ENCODE data around the gene ZNF326.

The ZNF326 gene

DNA sequence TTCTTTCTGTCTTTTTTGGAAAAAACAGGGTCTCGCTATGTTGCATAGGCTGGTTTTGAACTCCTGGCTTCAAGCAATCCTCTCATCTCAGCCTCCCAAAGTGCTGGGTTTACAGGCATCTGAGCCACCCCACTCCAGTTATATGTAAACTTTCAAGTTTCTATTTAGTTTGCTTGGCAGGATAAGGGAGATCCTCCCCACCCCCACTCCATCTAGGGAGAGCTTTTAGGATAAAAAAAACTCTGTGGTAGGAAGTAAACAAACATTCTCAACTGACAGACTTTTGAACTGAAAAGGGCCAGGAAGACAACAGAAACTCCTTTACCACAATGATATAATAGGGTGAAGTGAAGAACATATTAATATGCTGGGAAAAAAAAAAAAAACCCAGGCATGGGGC lies 41.0 kb upstream of the ZNF326 start:
- Histone ChIP-seq H3K4me3 (ENCODE audit: low read length) (no peak overlapping the region), H3K9me3 (ENCODE audit: control insufficient read depth, low read length) (no peaks in the 10 kb centered on the region), H3K9ac (ENCODE audit: low read length) (no peak overlapping the region), H3K4me1 (ENCODE audit: control insufficient read depth, insufficient read depth, low read length) (peaks cover 12% of the 10 kb centered on the region), H3K36me3 (ENCODE audit: control insufficient read depth, insufficient read depth, low read length, severe bottlenecking) (no peaks in the 10 kb centered on the region), H3K27me3 (replicated peaks; ENCODE audit: control insufficient read depth, insufficient read depth, low read length) (no peaks in the 10 kb centered on the region)
- DNase-seq (ENCODE audit: low read depth), result no peak

DNA sequence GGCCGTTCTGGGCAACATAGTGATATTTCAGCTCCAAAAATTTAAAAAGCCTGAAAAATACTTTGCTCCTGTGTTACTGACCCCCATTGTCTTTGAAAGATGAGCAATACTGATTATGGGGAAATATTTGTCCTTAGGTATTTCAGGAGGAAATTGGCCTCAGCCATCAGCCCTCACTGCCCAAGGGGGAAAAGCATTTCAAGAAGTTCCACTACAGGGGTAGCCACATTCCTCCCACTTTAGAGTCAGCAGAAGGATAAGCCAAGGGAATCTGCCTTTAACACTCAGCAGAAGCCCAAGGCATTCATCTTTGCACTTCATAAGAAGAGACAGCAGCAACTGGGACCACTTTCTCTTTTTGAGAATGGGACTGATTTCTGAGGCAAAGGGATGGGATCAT lies 40.5 kb upstream of the ZNF326 start:
- DNase-seq (ENCODE audit: low read depth), result no peak
- Histone ChIP-seq H3K27me3 (replicated peaks; ENCODE audit: control insufficient read depth, insufficient read depth, low read length) (no peaks in the 10 kb centered on the region), H3K4me1 (ENCODE audit: control insufficient read depth, insufficient read depth, low read length) (peaks cover 12% of the 10 kb centered on the region), H3K36me3 (ENCODE audit: control insufficient read depth, insufficient read depth, low read length, severe bottlenecking) (no peaks in the 10 kb centered on the region), H3K9ac (ENCODE audit: low read length) (no peak overlapping the region), H3K9me3 (ENCODE audit: control insufficient read depth, low read length) (peaks cover 3% of the 10 kb centered on the region), H3K4me3 (ENCODE audit: low read length) (no peak overlapping the region)

DNA sequence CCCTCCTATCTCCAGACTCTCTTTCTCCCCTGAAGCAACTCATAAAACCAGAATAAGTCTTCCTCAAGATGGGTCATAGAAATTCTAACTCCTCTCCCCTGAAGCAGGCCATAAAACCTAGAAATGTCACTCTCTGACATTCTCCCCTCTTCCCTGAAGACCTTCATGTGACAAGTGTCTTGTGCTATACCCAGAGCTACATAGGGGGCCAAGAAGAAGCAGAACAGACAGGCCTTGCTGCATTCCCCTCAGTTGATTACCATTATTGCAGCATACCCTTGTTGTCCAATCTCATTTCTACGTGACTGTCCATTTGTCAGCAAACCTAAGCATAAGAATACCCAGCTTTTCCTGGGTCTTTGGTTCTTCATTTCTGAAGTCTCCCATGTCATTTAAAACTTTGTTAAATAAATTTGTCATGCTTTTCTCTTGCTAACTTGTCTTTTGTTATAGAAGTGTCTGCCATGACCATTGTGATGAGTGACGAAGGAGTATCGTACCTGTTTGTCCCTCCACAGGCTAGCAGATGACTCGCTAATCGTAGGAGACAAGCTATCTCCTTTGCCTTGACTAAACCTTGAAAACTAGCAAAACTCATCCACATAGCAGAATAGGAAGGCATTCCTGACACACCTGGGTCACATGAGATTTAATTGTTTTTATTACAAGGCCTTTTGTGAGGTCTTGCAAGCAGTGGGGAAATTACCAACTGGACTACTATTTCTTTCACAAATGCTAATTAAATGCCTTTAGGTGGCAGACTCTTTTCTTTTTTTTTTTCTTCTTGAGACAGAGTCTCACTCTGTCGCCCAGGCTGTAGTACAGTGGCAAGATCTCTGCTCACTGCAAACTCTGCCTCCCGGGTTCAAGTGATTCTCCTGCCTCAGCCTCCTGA lies 39.4 kb upstream of the ZNF326 start:
- no peaks in the 10 kb centered on the region for H3K36me3 ChIP-seq (ENCODE audit: control insufficient read depth, insufficient read depth, low read length, severe bottlenecking)
- no peaks in the 10 kb centered on the region for H3K27me3 ChIP-seq (replicated peaks; ENCODE audit: control insufficient read depth, insufficient read depth, low read length)
- H3K4me3 ChIP-seq (ENCODE audit: low read length), result no peak overlapping the region
- peaks cover 12% of the 10 kb centered on the region for H3K4me1 ChIP-seq (ENCODE audit: control insufficient read depth, insufficient read depth, low read length)
- no peak overlapping the region for H3K9ac ChIP-seq (ENCODE audit: low read length)
- DNase-seq (ENCODE audit: low read depth), result no peak
- H3K9me3 ChIP-seq (ENCODE audit: control insufficient read depth, low read length), result peaks cover 3% of the 10 kb centered on the region

GRCh38 chr1:89957107-89957506 lies 37.8 kb upstream of the ZNF326 start:
- no peaks in the 10 kb centered on the region for H3K36me3 ChIP-seq (ENCODE audit: control insufficient read depth, insufficient read depth, low read length, severe bottlenecking)
- peaks cover 3% of the 10 kb centered on the region for H3K9me3 ChIP-seq (ENCODE audit: control insufficient read depth, low read length)
- DNase-seq (ENCODE audit: low read depth), result no peak
- H3K4me3 ChIP-seq (ENCODE audit: low read length), result no peak overlapping the region
- H3K27me3 ChIP-seq (replicated peaks; ENCODE audit: control insufficient read depth, insufficient read depth, low read length), result no peaks in the 10 kb centered on the region
- no peak overlapping the region for H3K9ac ChIP-seq (ENCODE audit: low read length)
- H3K4me1 ChIP-seq (ENCODE audit: control insufficient read depth, insufficient read depth, low read length), result peaks cover 6% of the 10 kb centered on the region

GRCh38 chr1:89958851-89959654 lies 35.9 kb upstream of the ZNF326 start:
- no peak overlapping the region for H3K9ac ChIP-seq (ENCODE audit: low read length)
- DNase-seq (ENCODE audit: low read depth), result no peak
- peaks cover 3% of the 10 kb centered on the region for H3K9me3 ChIP-seq (ENCODE audit: control insufficient read depth, low read length)
- H3K4me1 ChIP-seq (ENCODE audit: control insufficient read depth, insufficient read depth, low read length), result no peaks in the 10 kb centered on the region
- no peaks in the 10 kb centered on the region for H3K27me3 ChIP-seq (replicated peaks; ENCODE audit: control insufficient read depth, insufficient read depth, low read length)
- H3K36me3 ChIP-seq (ENCODE audit: control insufficient read depth, insufficient read depth, low read length, severe bottlenecking), result no peaks in the 10 kb centered on the region
- H3K4me3 ChIP-seq (ENCODE audit: low read length), result no peak overlapping the region

- peaks cover 3% of the 10 kb centered on the region for H3K9me3 ChIP-seq (ENCODE audit: control insufficient read depth, low read length)
- no peaks in the 10 kb centered on the region for H3K27me3 ChIP-seq (replicated peaks; ENCODE audit: control insufficient read depth, insufficient read depth, low read length)
- DNase-seq (ENCODE audit: low read depth), result no peak
- no peaks in the 10 kb centered on the region for H3K4me1 ChIP-seq (ENCODE audit: control insufficient read depth, insufficient read depth, low read length)
- H3K9ac ChIP-seq (ENCODE audit: low read length), result no peak overlapping the region
- H3K4me3 ChIP-seq (ENCODE audit: low read length), result no peak overlapping the region
- no peaks in the 10 kb centered on the region for H3K36me3 ChIP-seq (ENCODE audit: control insufficient read depth, insufficient read depth, low read length, severe bottlenecking)
Observed at GRCh38 chr1:89959719-89960118, 35.2 kb upstream of the ZNF326 start.

GRCh38 chr1:89962024-89962741 lies 32.7 kb upstream of the ZNF326 start:
- peak; percentile 5 for DNase-seq (ENCODE audit: low read depth)
- no peaks in the 10 kb centered on the region for H3K4me1 ChIP-seq (ENCODE audit: control insufficient read depth, insufficient read depth, low read length)
- no peaks in the 10 kb centered on the region for H3K36me3 ChIP-seq (ENCODE audit: control insufficient read depth, insufficient read depth, low read length, severe bottlenecking)
- H3K4me3 ChIP-seq (ENCODE audit: low read length), result no peak overlapping the region
- H3K9ac ChIP-seq (ENCODE audit: low read length), result no peak overlapping the region
- peaks cover 3% of the 10 kb centered on the region for H3K9me3 ChIP-seq (ENCODE audit: control insufficient read depth, low read length)
- H3K27me3 ChIP-seq (replicated peaks; ENCODE audit: control insufficient read depth, insufficient read depth, low read length), result no peaks in the 10 kb centered on the region

- no peak overlapping the region for H3K4me3 ChIP-seq (ENCODE audit: low read length)
- no peaks in the 10 kb centered on the region for H3K4me1 ChIP-seq (ENCODE audit: control insufficient read depth, insufficient read depth, low read length)
- H3K9ac ChIP-seq (ENCODE audit: low read length), result no peak overlapping the region
- peaks cover 3% of the 10 kb centered on the region for H3K9me3 ChIP-seq (ENCODE audit: control insufficient read depth, low read length)
- no peaks in the 10 kb centered on the region for H3K27me3 ChIP-seq (replicated peaks; ENCODE audit: control insufficient read depth, insufficient read depth, low read length)
- H3K36me3 ChIP-seq (ENCODE audit: control insufficient read depth, insufficient read depth, low read length, severe bottlenecking), result no peaks in the 10 kb centered on the region
- DNase-seq (ENCODE audit: low read depth), result peak; percentile 19
Observed at GRCh38 chr1:89962742-89963075, 32.2 kb upstream of the ZNF326 start.

DNA sequence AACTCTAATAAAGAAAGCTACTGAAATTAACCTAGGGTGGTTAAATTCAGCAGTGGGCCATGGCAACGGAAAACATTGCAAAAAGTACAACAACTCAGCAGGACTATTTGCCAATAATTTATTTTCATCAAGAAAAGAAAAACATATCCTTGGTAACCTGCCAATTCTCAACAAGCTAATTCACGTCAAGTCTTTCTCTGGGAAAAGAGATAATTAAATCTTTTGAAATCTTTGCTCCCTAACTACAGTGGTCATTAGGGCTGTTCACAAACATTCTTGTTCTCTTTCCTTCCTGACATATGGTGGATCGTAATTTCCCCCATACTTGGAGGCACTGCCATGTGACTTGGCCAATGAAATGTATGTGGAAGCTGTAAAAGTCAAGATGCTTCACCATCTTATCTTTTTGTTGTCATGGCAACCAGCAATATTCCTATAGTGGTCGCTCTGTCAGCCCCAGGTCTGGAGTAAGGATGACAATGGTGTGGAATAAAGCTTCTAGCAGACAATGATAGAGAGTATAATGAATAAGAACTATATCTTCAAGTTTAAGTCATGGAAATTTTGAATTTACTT lies 29.6 kb upstream of the ZNF326 start:
- H3K9me3 ChIP-seq (ENCODE audit: control insufficient read depth, low read length), result no peaks in the 10 kb centered on the region
- H3K4me1 ChIP-seq (ENCODE audit: control insufficient read depth, insufficient read depth, low read length), result no peaks in the 10 kb centered on the region
- no peak for DNase-seq (ENCODE audit: low read depth)
- H3K27me3 ChIP-seq (replicated peaks; ENCODE audit: control insufficient read depth, insufficient read depth, low read length), result no peaks in the 10 kb centered on the region
- H3K4me3 ChIP-seq (ENCODE audit: low read length), result no peak overlapping the region
- no peak overlapping the region for H3K9ac ChIP-seq (ENCODE audit: low read length)
- no peaks in the 10 kb centered on the region for H3K36me3 ChIP-seq (ENCODE audit: control insufficient read depth, insufficient read depth, low read length, severe bottlenecking)

- Histone ChIP-seq H3K9ac (ENCODE audit: low read length) (no peak overlapping the region), H3K27me3 (replicated peaks; ENCODE audit: control insufficient read depth, insufficient read depth, low read length) (no peaks in the 10 kb centered on the region), H3K4me3 (ENCODE audit: low read length) (no peak overlapping the region), H3K36me3 (ENCODE audit: control insufficient read depth, insufficient read depth, low read length, severe bottlenecking) (no peaks in the 10 kb centered on the region), H3K9me3 (ENCODE audit: control insufficient read depth, low read length) (no peaks in the 10 kb centered on the region), H3K4me1 (ENCODE audit: control insufficient read depth, insufficient read depth, low read length) (no peaks in the 10 kb centered on the region)
- DNase-seq (ENCODE audit: low read depth), result no peak
Observed at GRCh38 chr1:89966656-89967055, 28.3 kb upstream of the ZNF326 start.

- Histone ChIP-seq H3K36me3 (ENCODE audit: control insufficient read depth, insufficient read depth, low read length, severe bottlenecking) (no peaks in the 10 kb centered on the region), H3K27me3 (replicated peaks; ENCODE audit: control insufficient read depth, insufficient read depth, low read length) (no peaks in the 10 kb centered on the region), H3K4me1 (ENCODE audit: control insufficient read depth, insufficient read depth, low read length) (peaks cover 5% of the 10 kb centered on the region), H3K9me3 (ENCODE audit: control insufficient read depth, low read length) (no peaks in the 10 kb centered on the region), H3K9ac (ENCODE audit: low read length) (no peak overlapping the region), H3K4me3 (ENCODE audit: low read length) (no peak overlapping the region)
- peak; percentile 3 for DNase-seq (ENCODE audit: low read depth)
Observed at GRCh38 chr1:89971600-89971999, 23.3 kb upstream of the ZNF326 start.

Data from adipocyte (in vitro differentiated cells).